Ovary (tissue), 10 donors: ENCODE results near the gene BHLHE23. TPM values are rescaled to one million over a fixed set of nuclear protein-coding genes. Genes with fewer than 3 reads are reported as not detected.
A peak's percentile ranks its signal among the peaks of the same experiment; 100 is the strongest.

Experiments
- DNase-seq, 5 donors: peaks; one replicate each; pipeline ENCODE4 v3.0.0-alpha.2; 2019 to 2020
- H3K27ac ChIP-seq, 2 donors: fragments of 200-600 bp; one replicate each; pipeline versions ENCODE4 v1.5.1 to v1.8.0; 2019 to 2022
- H3K27me3 ChIP-seq: fragments of 200-600 bp; one replicate; pipeline ENCODE4 v1.8.0; 2022
- H3K36me3 ChIP-seq: fragments of 200-600 bp; sonication (generic); one replicate; pipeline ENCODE4 v1.5.1; 2019
- H3K4me1 ChIP-seq: one replicate; pipeline ENCODE4 v1.8.1; 2013; ENCODE audit warnings: mild to moderate bottlenecking, moderate library complexity; ENCODE audit not compliant: insufficient read depth
- H3K4me3 ChIP-seq: fragments of 200-600 bp; sonication (generic); one replicate; pipeline ENCODE4 v1.5.1; 2017
- H3K9me3 ChIP-seq, 2 donors: fragments of 200-600 bp in 1 of 2; sonication (generic) in 1 of 2; one replicate each; pipeline versions ENCODE4 v1.5.1 to v1.8.1; 2013 to 2019; ENCODE audit warnings: mild to moderate bottlenecking in 1 of 2, moderate library complexity in 1 of 2
- CTCF ChIP-seq, 3 donors: fragments of 450-650 bp in 2 of 3; fragments of 200-600 bp in 1 of 3; IDR thresholded peaks; one replicate each; pipeline versions ENCODE4 v1.5.1 to v1.8.0; 2016 to 2022; ENCODE audit warnings: antibody characterized with exemption in 3 of 3, mild to moderate bottlenecking in 1 of 3
- EP300 ChIP-seq: sonication (generic); formaldehyde crosslinking; IDR thresholded peaks from one replicate; pipeline ENCODE4 v1.6.1; 2017; ENCODE audit warnings: antibody characterized with exemption
- POLR2A ChIP-seq: fragments of 450-650 bp; IDR thresholded peaks from one replicate; pipeline ENCODE4 v1.6.1; 2017; ENCODE audit warnings: antibody characterized with exemption, mild to moderate bottlenecking, moderate library complexity
- WGBS, 3 donors: extraction: QIAGEN DNeasy Blood & Tissue Kit in 1 of 3; methylation state at CpG; one replicate each; pipeline versions ENCODE4 v1.1.5 to v1.1.7; 2013 to 2017; 5-methylcytosine and 5-hydroxymethylcytosine counted together
- intact Hi-C, 4 donors: fragments of 100-400 bp; cut with DNase I; formaldehyde crosslinking; loops; one replicate each; pipeline versions ENCODE4 v1.11.0 to v1.15.1; 2022 to 2023
- long read RNA-seq, 3 donors: library from polyadenylated mRNA in 2 of 3; unstranded in 2 of 3; transcript quantifications; one replicate each; pipeline ENCODE4 v2.0.0 and lab custom pipeline, GENCODE V29; 2021 to 2026
- polyA plus RNA-seq, 2 donors: library from polyadenylated mRNA; stranded (reverse); fragments of 200-250 nt in 1 of 2; fragments of 350-450 nt in 1 of 2; fragmentation: Illumina TruSeq in 1 of 2; extraction: RNeasy Lipid Tissue Mini Kit (QIAGEN cat#74804) in 1 of 2; gene quantifications; one replicate each; pipeline ENCODE4 v1.2.3, GENCODE V29; 2013 to 2014
- total RNA-seq, 7 donors: library from RNA; depleted of rRNA in 2 of 7; stranded (reverse); fragments of >200 nt in 2 of 7; fragmentation: NEBNext Ultra II Directional in 3 of 7; extraction: Animal tissue kit (Norgen Biotek cat#: 25700) in 3 of 7; gene quantifications; one replicate each; pipeline versions ENCODE4 v1.1.0 to v1.2.4, GENCODE V29; 2016 to 2023
- donor health status: DM: no; HTN: no; CAD: no; lungs with moderate emphysema.
- donor health status: DM: no; HTN: no; CAD: no.
- donor health status: Bipolar disorder and iron deficiency.
- donor health status: DM: yes; HTN: yes; CAD: no.
- donor health status: DM: no; HTN: no; CAD: no.
- donor health status: DM: yes; HTN: yes; CAD: no.

BHLHE23 gene
- total RNA-seq (not detected), polyA plus RNA-seq (not detected)
- long read RNA-seq, donor 1, result 0 reads
- long read RNA-seq, donor 2, result 0 reads
- long read RNA-seq, donor 3, result 0 reads

GRCh38 chr20:63006540-63007359 is at the start of gene BHLHE23:
Gene BHLHE23, minus strand, starts transcription at chr20:63006964. Its CDS starts 190 bp downstream, at chr20:63006774.
- Histone ChIP-seq H3K4me1 (peaks cover 1% of the 10 kb centered on the region), H3K27ac (no peak within 1 kb of the TSS), H3K4me3 (no peak within 1 kb of the TSS), H3K27me3 (peaks cover 6% of the 10 kb centered on the region), H3K9me3 (no peaks in the 10 kb centered on the region), H3K36me3 (no peaks in the 10 kb centered on the region)
- 0% methylated on average over 66 to 110 of the region's 110 CpGs for WGBS, 3 donors
- DNase-seq, result no peak
- intact Hi-C loops, result loop anchor here (5.0 to 10.0 kb wide), 4 partner anchors 102 to 339 kb away; no protein-coding TSS in a partner anchor
- TF ChIP-seq POLR2A, result no peak
- TF ChIP-seq CTCF (IDR thresholded peaks at IDR 0.05), result no peak
- no peak for TF ChIP-seq EP300

GRCh38 chr20:63055575-63056235 is 48.9 kb upstream of the BHLHE23 start:
- WGBS, 3 donors, result 27 to 36% (median 28%) methylated on average over 11 to 15 of the region's 15 CpGs
- TF ChIP-seq CTCF (IDR thresholded peaks at IDR 0.05) (no peak), EP300 (no peak), POLR2A (no peak)
- H3K36me3 ChIP-seq, result no peaks in the 10 kb centered on the region
- no peak overlapping the region for H3K27ac ChIP-seq
- H3K9me3 ChIP-seq, result no peaks in the 10 kb centered on the region
- peak in 1 of 5 donors; percentile 28 for DNase-seq
- H3K4me1 ChIP-seq, result no peaks in the 10 kb centered on the region
- no peaks in the 10 kb centered on the region for H3K27me3 ChIP-seq
- no peak overlapping the region for H3K4me3 ChIP-seq
- intact Hi-C loops, result loop anchor here (5.0 to 10.0 kb wide), 4 partner anchors 119 to 189 kb away; partner anchors contain the start of gene BIRC7 (in 1 of the 4)

GRCh38 chr20:63054681-63055240 is 48.0 kb upstream of the BHLHE23 start:
- no peak for TF ChIP-seq CTCF (IDR thresholded peaks at IDR 0.05)
- TF ChIP-seq POLR2A, result no peak
- no peak for TF ChIP-seq EP300
- Histone ChIP-seq H3K4me3 (no peak overlapping the region), H3K9me3 (no peaks in the 10 kb centered on the region), H3K27me3 (no peaks in the 10 kb centered on the region), H3K4me1 (no peaks in the 10 kb centered on the region), H3K36me3 (no peaks in the 10 kb centered on the region), H3K27ac (no peak overlapping the region)
- WGBS, 3 donors, result 82 to 84% (median 83%) methylated on average over 11 of the region's 11 CpGs
- intact Hi-C loops, result loop anchor here (5.0 to 10.0 kb wide), 4 partner anchors 120 to 190 kb away; partner anchors contain the start of gene BIRC7 (in 1 of the 4)
- peak in 2 of 5 donors; percentile 5 to 25 for DNase-seq

GRCh38 chr20:63054103-63054474 is 47.3 kb upstream of the BHLHE23 start:
- peak in 1 of 5 donors; percentile 10 for DNase-seq
- no peak overlapping the region for H3K4me3 ChIP-seq
- H3K27me3 ChIP-seq, result no peaks in the 10 kb centered on the region
- H3K4me1 ChIP-seq, result no peaks in the 10 kb centered on the region
- no peaks in the 10 kb centered on the region for H3K9me3 ChIP-seq
- intact Hi-C loops, result loop anchor here in 3 of 4 donors (10.0 kb wide), 3 partner anchors 121 to 191 kb away; partner anchors contain the start of gene BIRC7 (in 1 of the 3)
- WGBS, 3 donors, result 81 to 84% (median 81%) methylated on average over 12 of the region's 12 CpGs
- TF ChIP-seq POLR2A (no peak), EP300 (no peak), CTCF (IDR thresholded peaks at IDR 0.05) (no peak)
- H3K27ac ChIP-seq, result no peak overlapping the region
- no peaks in the 10 kb centered on the region for H3K36me3 ChIP-seq
